ENCODE data around the gene PURA.

Gene PURA

DNA sequence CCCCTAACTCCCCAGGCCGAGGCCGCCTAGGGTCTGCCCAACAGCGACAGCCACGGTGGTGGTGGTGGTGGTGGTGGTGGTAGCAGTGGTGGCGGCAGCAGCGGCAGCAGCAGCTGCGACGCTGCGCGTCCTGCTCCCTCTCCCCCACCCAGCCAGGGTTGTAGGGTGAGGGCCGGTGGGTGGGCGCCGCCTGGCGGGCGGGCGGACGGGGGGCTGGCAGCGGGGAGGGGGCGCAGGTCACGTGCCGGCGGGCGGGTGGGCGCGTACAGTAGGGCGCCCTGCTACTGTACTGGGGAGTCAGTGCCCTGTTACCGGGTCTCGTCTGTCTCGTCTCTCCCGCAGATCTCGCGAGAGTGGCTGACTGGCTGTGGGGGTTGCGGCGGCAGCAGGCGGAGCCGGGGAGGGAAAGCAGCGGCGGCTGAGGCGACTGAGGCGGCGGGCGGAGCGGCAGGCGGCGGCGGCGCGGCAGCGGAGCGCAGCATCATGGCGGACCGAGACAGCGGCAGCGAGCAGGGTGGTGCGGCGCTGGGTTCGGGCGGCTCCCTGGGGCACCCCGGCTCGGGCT is at the start of gene PURA:
TSS of gene PURA (plus strand) at position 411 of the 565 bp plus-strand sequence. CDS start at position 484, 73 bp downstream.
- DNase-seq: peak; percentile 96

DNA sequence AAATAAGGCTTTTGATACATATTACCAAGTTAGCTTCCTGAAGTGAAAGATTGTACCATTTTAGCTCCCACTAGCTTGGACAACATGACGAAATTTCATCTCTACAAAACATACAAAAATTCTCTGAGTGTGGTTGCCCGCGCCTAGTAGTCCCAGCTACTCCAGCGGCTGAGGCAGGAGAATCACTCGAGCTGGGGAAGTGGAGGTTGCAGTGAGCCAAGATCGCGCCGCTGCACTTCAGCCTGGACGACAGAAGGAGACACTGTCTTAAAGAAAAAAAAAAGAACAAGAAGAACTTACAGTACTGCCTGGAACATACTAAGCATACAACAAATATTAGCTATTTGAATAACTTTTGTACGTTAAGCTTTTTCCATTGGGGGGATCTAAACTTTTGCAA is 41.1 kb upstream of the PURA start:
- DNase-seq: no peak

DNA sequence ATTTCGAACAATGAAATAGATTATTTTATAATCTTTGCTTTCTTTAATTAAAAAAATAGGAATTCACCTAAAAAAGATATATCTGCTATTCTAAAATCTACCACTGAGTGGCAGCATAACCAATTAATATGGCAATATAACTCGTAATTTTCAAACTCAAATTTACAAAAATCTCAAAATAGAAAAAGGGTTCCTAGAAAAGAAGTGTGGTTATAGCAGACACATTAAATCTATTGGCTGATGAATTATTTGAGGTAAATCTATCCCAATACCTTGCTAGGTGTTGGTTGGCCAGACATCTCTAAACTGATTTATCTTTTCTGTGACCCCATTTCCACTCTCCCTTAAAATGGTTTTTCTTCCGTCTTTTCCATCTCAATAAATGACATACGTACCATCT is 40.6 kb upstream of the PURA start:
- peak; percentile 9 for DNase-seq

DNA sequence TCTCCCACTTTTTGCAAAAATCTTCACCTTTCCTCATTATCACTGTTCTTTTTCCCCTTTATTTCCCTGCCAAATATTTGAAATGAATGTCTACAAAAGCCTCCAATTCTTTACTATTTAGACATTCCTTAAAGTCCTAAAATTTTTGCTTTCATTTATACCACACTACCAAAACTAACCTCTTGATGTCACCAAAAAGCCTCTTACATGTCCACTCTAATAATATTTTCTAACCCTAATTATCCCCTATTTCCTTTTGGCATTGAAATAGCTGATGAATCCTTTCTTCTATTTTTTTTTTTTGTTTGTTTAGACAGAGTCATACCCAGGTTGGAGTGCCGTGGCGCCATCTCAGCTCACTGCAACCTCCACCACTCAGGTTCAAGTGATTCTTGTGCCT is 38.5 kb upstream of the PURA start:
- DNase-seq: peak; percentile 21

DNA sequence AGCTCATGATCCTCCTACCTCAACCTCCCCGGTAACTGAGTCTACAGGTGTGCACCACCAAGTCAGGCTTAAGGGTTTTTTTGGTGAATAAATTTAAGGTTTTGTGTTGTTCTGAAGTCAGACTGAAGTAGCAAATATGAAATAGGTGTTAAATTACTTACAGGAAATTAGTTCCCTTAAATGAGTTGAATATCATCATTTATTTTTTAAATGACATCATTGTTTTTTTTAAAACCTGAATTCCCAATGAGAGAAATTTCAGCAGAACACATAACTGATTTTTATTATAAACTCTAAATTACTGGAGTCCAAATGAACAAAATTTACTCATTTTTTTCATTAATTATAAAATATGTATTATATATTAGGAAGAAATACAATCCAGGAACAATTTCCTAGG is 37.8 kb upstream of the PURA start:
- no peak for DNase-seq

DNA sequence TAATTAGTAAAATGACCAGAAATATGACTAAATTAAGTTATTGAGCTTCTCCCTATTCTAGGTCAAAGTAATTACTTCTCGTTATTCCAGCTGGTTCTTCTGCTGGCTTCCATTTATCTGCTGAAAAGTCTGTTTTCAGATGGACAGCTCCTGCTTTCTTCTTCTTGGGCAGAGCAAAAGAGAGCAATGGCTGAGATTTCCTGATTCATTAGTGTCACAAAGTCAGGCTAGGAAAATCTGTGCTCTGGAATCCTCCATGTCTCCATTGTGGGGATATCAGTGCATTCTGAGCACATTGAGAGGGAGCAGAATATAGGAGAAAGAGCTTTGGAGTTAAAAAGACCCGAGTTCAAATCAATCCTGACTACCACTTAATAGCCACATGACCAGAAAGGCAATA is 37.1 kb upstream of the PURA start:
- no peak for DNase-seq

- DNase-seq: no peak
These were observed 30.8 kb upstream of the PURA start for GRCh38 chr5:140083120-140083519.

GRCh38 chr5:140083650-140084049 is 30.3 kb upstream of the PURA start:
- DNase-seq: no peak

- DNase-seq: no peak
These were observed 29.4 kb upstream of the PURA start for GRCh38 chr5:140084541-140084940.

DNA sequence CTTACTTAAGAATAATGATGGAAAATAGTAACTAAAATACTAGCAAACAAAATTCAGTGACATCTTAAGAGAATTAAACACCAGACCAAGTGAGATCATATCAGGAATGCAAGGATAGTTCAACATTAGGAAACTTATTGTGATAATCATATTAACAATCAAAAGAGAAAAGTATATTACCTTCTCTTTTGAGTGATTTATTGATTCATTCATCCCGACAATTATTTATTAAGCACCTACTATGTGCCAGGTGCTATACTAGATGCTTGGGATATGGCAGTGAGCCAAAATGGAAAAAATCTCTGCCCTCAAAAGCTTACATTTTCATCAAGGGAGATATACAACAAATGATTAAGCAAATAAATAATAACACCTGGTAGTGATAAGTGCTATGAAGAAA is 23.7 kb upstream of the PURA start:
- no peak for DNase-seq

GRCh38 chr5:140093179-140093578 is 20.7 kb upstream of the PURA start:
- no peak for DNase-seq

- no peak for DNase-seq
These were observed 20.0 kb upstream of the PURA start for GRCh38 chr5:140093866-140094265.

DNA sequence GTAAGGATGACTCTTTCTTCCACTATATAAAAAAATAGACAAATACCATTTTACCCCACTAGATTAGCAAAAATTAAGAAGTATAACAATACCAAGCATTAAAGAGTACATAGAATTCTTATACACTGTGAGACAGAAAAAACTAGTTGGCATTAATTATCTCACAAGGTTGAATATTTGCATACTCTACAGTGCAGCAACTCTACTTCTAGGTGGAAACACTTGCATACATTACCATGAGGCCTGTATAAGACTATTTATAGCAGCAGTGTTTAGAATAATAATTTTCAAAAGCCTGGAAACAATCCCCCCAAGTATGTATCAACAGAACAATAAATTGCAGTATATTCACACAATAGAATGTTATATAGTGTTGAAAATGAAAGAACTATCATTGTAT is 19.0 kb upstream of the PURA start:
- DNase-seq: no peak

GRCh38 chr5:140101179-140101578 is 12.7 kb upstream of the PURA start:
- DNase-seq: no peak

DNA sequence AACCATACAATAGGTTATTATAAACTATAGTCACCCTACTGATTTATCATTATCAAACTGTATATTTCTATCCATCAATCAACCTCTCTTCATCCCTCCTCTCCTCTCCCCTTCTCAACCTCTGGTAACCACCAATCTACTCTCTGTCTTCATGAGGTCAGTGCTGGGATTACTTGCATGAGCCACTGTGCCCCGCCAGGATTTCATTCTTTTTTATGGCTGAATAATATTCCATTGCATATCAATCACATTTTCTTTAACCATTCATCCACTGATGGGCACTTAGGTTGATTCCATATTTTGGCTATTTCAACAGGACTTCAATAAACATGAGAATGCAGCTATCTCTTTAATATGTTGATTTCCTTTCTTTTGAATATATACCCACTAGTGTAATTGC is 10.8 kb upstream of the PURA start:
- no peak for DNase-seq

GRCh38 chr5:140104100-140104499 is 9.8 kb upstream of the PURA start:
- DNase-seq: no peak

GRCh38 chr5:140106101-140106500 is 7.8 kb upstream of the PURA start:
- no peak for DNase-seq

DNA sequence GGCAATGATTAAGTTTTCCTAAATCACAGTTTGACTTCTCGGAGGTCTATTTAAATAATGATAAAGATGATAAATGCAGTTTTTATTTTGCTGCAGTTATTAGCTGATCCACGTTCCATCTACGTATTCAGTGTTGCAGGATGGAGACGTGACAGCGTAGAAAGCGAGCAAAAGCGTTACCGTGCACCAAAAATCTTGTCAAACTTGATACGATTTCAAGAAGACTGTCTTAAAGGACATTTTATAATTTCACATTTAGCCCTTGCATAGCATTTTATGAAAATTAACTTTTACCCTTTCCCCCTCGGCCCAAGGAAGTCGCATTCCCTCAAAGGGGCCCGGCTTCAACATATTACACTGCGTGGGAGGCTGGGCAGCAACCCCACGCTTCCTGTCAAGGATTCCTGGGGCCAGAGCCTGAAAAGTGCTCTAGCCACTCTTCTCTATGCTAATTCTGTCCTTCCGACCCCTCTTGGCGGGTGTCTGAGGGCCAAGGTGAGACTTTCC is 7.1 kb upstream of the PURA start:
- no peak for DNase-seq

DNA sequence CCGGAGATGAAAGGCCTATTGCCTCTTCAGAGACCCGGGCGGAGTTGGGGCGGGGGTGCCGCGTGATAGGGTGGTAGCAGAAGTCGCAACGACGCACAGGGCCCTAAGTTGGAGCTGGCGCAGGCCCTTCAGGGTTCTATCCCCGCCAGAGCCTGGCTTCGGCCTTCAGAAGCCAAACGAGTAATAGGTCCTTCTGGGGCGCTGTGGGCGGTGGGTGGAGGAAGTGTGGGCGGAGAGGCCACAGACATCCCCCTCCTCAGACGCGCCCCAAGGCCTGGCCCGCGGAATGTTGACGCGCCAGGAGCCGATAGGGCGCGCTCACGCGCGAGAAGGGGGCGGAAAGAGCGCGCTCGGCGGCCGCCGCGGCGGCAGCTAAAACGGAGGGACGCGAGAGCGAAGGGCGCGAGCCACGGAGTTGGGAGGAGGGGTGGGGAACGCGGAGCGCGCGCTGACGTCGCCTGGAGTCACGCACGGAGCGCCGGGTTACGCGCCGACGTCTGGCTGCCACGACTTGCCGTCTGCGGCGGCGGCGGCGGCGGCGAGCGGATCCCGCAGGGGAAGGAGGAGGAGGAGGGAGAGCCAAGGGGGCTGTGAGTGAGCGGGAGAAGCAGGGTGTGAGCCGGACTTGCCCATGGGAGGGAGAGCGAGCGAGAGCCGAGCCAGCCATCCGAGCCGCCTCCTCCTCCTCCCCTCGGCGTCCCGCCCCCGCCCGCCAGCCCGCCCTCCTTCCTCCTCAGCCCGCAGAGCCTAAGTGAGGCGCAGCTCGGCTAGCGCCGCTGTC is 6.4 kb upstream of the PURA start:
- peak; percentile 93 for DNase-seq

DNA sequence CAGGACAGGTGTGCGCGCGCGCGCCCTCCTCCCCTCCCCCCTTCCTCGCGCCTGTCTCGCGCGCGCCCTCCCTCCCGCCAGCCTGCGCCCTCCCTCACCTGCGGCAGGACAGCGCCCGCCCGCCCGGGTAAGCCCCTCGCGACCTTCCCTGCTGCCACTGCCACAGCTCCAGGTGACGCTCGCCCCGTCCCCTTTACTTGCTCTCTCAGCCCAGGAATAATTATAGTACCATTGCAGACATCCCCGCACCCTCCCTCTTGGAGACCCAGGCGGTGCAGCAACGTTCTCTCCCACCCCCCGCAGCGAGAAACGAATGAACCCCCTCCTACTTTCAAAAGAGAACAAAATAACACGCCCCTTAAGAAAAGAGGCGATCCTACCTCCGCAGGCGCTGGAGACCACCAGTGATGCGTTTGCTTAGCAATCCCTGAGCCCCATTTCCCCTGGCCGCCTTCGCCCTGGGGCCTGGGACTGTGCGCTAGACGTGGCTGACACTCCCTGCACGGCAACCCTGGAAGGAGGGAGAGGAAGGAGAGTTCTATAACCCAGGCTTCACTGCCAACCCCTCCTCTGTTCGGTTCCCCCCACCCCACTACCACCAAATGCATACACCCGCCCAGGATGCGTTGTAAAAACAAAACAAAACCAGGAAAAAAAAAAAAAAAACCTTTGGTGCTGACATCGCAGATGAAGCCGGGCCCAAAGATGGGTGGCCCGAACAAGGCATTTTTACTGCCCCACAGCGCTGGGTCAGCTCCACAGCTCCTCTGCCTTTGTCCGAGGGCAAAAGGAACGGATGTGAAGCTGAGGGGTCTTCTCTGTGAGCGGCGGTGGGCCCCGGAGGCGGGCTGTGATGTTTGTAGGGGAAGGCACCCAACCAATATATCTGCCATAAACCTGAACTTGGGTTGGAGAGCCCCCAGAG is 5.6 kb upstream of the PURA start:
- DNase-seq: peak; percentile 27

- no peak for DNase-seq
These were observed 4.7 kb upstream of the PURA start for GRCh38 chr5:140109018-140109758.

DNA sequence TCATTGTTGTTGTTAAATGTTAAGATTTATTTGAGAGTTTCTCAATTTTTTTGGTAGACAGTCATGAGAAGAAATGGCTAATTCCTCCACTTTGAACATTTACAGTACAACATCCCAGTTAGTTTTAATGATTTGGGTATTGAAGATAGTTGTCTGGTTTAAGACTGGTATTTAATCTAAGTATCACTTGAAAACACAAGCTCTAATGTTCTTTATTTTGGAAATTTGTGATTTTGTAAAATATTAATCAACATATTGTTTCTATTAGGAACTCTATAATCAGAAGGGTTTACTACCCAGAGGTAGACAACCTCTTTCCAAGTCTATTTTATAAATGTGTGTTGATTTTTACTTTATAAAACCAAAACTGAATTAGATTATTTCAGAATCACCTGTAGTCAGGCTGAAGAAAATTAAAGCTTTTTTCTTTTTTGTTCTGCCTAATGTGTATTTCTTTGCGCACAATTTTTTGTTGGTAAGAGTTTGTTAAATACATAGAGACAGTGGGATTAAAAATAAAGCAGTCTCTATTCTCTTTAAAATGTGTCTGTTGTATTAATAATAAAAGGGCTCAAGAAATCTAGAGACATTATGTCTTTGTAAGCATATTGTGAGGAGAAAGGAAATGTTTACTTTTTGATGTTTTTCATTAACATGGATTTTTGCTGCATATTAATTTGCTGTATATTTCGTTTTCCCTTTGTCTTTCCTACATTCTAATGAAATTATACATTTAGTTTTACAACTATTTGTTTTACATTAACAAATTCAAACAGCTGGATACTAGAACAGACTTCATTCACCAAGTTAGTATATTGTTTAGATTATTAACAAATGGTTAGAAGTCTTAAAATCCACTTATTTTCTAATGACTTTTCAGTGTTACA is 3.9 kb upstream of the PURA start:
- peak; percentile 36 for DNase-seq

Measured in EL (cell line).